Measurements from ENCODE around the gene MRPL19. TPM values are rescaled to one million over a fixed set of nuclear protein-coding genes. Genes with fewer than 3 reads are reported as not detected.

Gene MRPL19
- polyA plus RNA-seq, 1 donor (not counting 4 experiments of a cell fraction or from before 2014, with no cell fraction given), result 84.0 TPM

DNA sequence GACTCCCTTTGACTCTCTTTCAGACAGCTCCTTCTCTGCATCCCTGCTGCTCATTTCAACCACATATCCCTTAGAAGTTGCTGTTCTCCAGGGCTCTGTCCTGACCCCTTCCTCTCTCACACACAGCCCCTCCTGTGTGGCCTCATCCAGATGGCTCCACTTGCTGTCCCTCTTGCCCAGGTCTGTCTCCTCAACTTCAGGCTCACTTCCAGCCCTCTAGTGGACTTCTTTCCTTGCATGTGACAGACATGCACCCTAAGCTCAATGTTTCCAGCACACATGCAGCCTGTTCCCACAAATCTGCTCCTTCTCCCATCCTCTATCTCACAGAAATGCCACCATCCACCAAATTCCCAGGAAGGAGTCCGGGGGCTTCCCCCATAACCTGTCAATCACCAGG lies 9.0 kb upstream of the MRPL19 start:
- Histone ChIP-seq H3K9me1 (ENCODE audit: control insufficient read depth, extremely low read depth, insufficient read depth, low read length) (no peaks in the 10 kb centered on the region), H3K9me3 (ENCODE audit: control insufficient read depth, low read depth, low read length) (no peaks in the 10 kb centered on the region), H3K9ac (ENCODE audit: control insufficient read depth, extremely low read depth, insufficient read depth, low read length) (no peak overlapping the region), H3K4me3 (ENCODE audit: control insufficient read depth in 2 of 3, extremely low read depth in 1 of 3, insufficient read depth in 2 of 3, low read depth in 1 of 3, low read length in 3 of 3) (no peak overlapping the region), H3K36me3 (ENCODE audit: control insufficient read depth in 2 of 2, extremely low read depth in 1 of 2, insufficient read depth in 2 of 2, low read length in 2 of 2) (no peaks in the 10 kb centered on the region), H3K4me2 (ENCODE audit: control insufficient read depth, extremely low read depth, insufficient read depth, low read depth, low read length) (no peak overlapping the region), H3K79me2 (ENCODE audit: control insufficient read depth, insufficient read depth, low read length) (no peaks in the 10 kb centered on the region), H2AFZ (ENCODE audit: control insufficient read depth, low read length) (no peak overlapping the region), H4K20me1 (ENCODE audit: control insufficient read depth, extremely low read depth, insufficient read depth, low read length) (no peaks in the 10 kb centered on the region), H3K27ac (ENCODE audit: control insufficient read depth, insufficient read depth, low read length) (no peak overlapping the region), H3K27me3 (ENCODE audit: control insufficient read depth, extremely low read depth, insufficient read depth, low read length) (peaks cover 8% of the 10 kb centered on the region), H3K4me1 (ENCODE audit: control insufficient read depth, extremely low read depth, insufficient read depth, low read length) (peaks cover 13% of the 10 kb centered on the region)
- FAIRE-seq, result no peak
- TF ChIP-seq CTCF (optimal IDR thresholded peaks at IDR 0.05 in 1 of 3, IDR thresholded peaks at IDR 0.05 in 1 of 3, conservative IDR thresholded peaks at IDR 0.05 in 1 of 3; ENCODE audit: extremely low read depth in 1 of 3, insufficient read depth in 2 of 3, low read length in 3 of 3) (no peak), EZH2 (IDR thresholded peaks at IDR 0.05; ENCODE audit: low read length) (no peak)
- dilution Hi-C loops (cut with MboI; ENCODE audit: extremely low pct_ligation_motif_present, low sequenced_read_pairs), result no loop called here
- DNase-seq (ENCODE audit: low read depth, low spot score), result no peak

DNA sequence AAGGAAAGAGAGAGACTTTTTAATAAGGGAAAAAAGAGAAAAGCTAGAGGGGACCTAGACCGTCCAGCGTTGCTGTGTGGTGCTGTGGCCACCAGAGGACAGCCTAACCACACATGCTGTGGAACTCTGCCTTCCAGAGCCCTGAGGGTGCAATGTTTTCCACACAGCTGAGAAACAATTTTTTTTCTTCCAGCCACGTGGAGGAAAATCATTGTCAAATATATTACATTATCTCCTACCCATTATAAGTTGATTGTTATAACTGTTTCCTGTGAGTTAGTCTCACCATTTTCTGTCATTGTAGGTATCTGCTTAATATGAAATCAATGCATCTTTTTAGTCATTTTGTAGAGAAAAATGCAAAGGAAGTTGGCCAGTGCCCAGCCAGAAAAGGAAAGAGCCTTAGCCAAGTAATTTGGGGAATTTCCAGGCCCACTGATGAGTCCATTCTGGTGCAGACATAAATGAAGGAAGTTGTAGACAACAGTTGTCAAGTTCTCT lies 5.9 kb upstream of the MRPL19 start:
- Histone ChIP-seq H3K4me3 (ENCODE audit: control insufficient read depth in 2 of 3, extremely low read depth in 1 of 3, insufficient read depth in 2 of 3, low read depth in 1 of 3, low read length in 3 of 3) (no peak overlapping the region), H3K27ac (ENCODE audit: control insufficient read depth, insufficient read depth, low read length) (no peak overlapping the region), H3K36me3 (ENCODE audit: control insufficient read depth in 2 of 2, extremely low read depth in 1 of 2, insufficient read depth in 2 of 2, low read length in 2 of 2) (no peaks in the 10 kb centered on the region), H3K9ac (ENCODE audit: control insufficient read depth, extremely low read depth, insufficient read depth, low read length) (no peak overlapping the region), H3K27me3 (ENCODE audit: control insufficient read depth, extremely low read depth, insufficient read depth, low read length) (peaks cover 8% of the 10 kb centered on the region), H3K9me3 (ENCODE audit: control insufficient read depth, low read depth, low read length) (no peaks in the 10 kb centered on the region), H2AFZ (ENCODE audit: control insufficient read depth, low read length) (peak overlapping the region; percentile 6), H3K9me1 (ENCODE audit: control insufficient read depth, extremely low read depth, insufficient read depth, low read length) (no peaks in the 10 kb centered on the region), H3K79me2 (ENCODE audit: control insufficient read depth, insufficient read depth, low read length) (no peaks in the 10 kb centered on the region), H3K4me2 (ENCODE audit: control insufficient read depth, extremely low read depth, insufficient read depth, low read depth, low read length) (peak overlapping the region; percentile 17), H3K4me1 (ENCODE audit: control insufficient read depth, extremely low read depth, insufficient read depth, low read length) (peaks cover 8% of the 10 kb centered on the region), H4K20me1 (ENCODE audit: control insufficient read depth, extremely low read depth, insufficient read depth, low read length) (no peaks in the 10 kb centered on the region)
- no peak for DNase-seq (ENCODE audit: low read depth, low spot score)
- dilution Hi-C loops (cut with MboI; ENCODE audit: extremely low pct_ligation_motif_present, low sequenced_read_pairs), result no loop called here
- TF ChIP-seq CTCF (optimal IDR thresholded peaks at IDR 0.05 in 1 of 3, IDR thresholded peaks at IDR 0.05 in 1 of 3, conservative IDR thresholded peaks at IDR 0.05 in 1 of 3; ENCODE audit: extremely low read depth in 1 of 3, insufficient read depth in 2 of 3, low read length in 3 of 3), result peak; percentile 97 to 99 (median 99)
- TF ChIP-seq EZH2 (IDR thresholded peaks at IDR 0.05; ENCODE audit: low read length), result no peak
- FAIRE-seq, result peak; percentile 92
